Activated naive CD4-positive, alpha-beta T cell treated with Interleukin-2 at 50 U/mL for 16 hours (primary cell): Measurements from ENCODE around the gene TAX1BP1.
"Not testable (repeated sequence)": the region's sequence is repeated elsewhere in the genome, so short reads cannot be mapped to it uniquely, and the experiment has no call there.

Experiments used
- DNase-seq: peaks from one replicate; pipeline ENCODE4 v3.0.0-alpha.2; 2020

The TAX1BP1 gene

DNA sequence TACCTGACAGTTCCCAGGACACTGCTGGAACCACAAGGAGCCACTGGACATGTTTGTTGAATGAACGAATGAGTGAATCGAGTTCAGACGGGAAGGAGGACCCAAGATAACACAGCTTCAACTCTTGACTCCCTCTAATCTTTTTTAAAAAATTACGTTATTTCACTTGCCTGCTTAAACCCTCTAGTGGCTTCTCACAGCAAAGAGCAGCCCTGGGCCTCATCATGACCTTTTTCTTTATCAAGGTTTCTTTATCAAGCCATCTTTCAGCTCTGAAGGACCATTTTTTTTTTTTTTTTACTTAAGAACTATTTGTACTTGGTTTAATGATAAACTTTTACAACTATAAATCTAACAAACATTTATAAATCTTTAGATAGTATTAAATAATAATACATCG is 110.6 kb downstream of the TAX1BP1 start:
- no peak for DNase-seq

DNA sequence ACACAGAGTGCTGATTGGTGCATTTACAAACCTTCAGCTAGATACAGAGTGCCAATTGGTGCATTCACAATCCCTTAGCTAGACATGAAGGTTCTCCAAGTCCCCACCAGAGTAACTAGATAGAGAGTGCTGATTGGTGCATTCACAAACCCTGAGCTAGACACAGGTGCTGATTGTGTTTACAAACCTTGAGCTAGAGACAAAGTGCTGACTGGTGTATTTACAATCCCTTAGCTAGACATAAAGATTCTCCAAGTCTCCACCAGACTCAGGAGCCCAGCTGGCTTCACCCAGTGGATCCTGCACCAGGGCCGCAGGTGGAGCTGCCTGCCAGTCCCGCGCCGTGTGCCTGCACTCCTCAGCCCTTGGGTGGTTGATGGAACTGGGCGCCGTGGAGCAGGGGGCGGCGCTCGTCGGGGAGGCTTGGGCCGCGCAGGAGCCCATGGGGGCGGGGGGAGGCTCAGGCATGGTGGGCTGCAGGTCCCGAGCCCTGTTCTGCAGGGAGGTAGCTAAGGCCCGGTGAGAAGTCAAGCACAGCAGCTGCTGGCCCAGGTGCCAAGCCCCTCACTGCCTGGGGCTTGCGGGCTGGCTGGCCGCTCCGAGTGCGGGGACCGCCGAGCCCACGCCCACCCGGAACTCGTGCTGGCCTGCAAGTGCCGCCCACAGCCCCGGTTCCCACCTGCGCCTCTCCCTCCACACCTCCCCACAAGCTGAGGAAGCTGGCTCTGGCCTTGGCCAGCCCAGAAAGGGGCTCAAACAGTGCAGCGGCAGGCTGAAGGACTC is 116.9 kb downstream of the TAX1BP1 start:
- not testable (repeated sequence) for DNase-seq

GRCh38 chr7:27860800-27861199 is 120.8 kb downstream of the TAX1BP1 start:
- no peak for DNase-seq

GRCh38 chr7:27861747-27862146 is 121.8 kb downstream of the TAX1BP1 start:
- DNase-seq: no peak

DNA sequence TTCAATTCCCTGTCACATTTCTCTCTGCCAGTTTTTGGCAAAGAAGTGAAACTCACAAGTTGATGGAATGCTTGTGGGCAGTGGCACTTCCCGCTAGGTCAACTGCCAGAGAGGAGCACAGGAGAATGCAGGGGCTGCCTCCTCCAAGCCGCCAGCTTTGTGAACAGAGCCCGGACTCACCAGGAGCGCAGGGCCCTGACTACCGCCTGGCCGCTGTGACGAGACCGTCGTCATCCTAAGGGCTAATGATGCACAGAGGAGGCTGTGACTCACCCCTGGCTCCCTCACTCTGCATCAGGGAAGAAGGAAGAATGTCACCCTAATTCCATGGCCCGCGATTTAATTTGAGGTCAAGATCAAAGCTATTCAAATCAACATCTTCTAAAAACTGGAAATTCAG is 123.9 kb downstream of the TAX1BP1 start:
- no peak for DNase-seq

- DNase-seq: no peak
Measured at GRCh38 chr7:27866256-27866655, 126.3 kb downstream of the TAX1BP1 start.

GRCh38 chr7:27866828-27867672 is 127.1 kb downstream of the TAX1BP1 start:
- no peak for DNase-seq

DNA sequence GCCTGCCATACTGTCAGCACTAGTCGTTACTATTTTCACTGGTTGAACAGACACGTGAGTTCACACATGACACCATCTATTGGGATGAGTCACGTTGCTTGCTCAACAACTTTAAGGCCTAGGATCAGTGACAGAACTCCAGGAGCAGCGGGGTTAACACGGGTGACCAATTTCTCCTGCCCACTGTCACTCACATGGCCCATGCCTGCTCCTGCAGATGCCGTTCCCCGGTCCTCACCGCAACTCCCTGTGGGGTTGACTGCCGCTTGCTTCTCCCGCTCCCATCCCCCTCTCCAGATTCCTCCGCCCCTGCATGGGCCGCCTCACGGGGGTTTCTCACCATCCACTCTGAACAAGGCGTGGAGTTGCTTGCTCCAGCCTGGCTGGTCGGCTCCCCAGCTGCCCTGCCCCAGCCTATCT is 128.2 kb downstream of the TAX1BP1 start:
- DNase-seq: no peak

GRCh38 chr7:27869056-27869455 is 129.1 kb downstream of the TAX1BP1 start:
- no peak for DNase-seq

- no peak for DNase-seq
Measured at GRCh38 chr7:27870595-27870994, 130.6 kb downstream of the TAX1BP1 start.

DNA sequence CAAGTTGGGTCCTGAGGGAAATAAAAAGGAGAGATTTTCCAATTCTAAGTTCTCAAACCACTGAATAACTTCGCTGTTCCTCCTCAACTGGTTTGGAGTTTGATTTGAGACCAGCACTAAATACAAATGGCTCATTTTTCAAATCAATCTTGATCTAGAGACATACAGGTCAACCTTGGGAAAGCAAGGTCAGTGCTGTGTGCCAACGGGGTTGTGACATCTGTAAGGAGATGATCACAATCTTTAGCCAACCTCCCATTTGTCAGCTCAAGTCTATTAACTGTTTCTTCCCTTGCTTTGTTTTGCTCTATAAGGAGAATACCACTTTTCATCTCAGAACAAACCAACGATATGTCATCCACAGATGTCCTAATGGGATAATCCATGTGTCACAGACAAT is 131.1 kb downstream of the TAX1BP1 start:
- no peak for DNase-seq

GRCh38 chr7:27871866-27872265 is 131.9 kb downstream of the TAX1BP1 start:
- no peak for DNase-seq

DNA sequence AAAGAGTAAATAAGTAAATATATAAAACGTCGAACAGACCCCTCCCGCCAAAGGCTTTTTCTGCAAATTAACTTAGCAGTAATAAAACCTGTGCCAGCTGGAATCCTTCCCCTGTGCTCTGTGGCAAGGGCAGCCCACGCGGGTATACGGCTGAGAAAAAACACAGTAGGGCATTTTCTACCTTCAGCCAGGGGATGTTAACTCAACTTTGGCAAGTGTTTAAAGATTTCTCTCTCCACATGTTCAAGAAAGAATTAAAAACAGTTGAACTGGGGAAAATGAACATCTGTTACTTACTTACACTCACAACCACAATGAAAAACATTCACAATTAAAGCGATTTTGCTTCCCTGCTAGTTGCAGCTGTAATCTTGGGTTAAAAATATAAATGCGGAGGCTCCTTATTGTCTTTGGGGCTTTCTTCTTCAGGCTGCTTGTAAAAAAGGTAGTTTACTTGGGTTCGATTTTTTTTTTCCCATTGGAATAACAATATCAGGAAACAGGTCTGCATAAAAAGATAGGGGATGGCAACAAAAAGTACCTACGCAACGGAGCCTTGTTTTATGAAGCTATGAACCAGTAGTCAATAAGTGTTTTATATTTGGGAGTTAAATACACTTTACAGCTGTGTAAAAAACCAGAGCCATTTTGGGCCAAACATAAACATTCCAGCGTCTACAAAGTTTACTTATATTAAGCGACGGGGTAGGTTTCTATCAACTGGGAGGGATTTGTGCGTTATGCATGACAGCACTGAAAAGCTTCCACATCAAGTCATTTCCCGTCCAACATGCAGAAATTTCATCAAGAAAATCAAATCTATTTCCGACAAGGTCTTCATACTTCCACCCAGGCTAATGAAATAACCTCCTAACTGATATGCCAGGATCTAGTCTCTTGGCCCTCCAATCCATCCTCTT is 132.7 kb downstream of the TAX1BP1 start:
- DNase-seq: no peak

DNA sequence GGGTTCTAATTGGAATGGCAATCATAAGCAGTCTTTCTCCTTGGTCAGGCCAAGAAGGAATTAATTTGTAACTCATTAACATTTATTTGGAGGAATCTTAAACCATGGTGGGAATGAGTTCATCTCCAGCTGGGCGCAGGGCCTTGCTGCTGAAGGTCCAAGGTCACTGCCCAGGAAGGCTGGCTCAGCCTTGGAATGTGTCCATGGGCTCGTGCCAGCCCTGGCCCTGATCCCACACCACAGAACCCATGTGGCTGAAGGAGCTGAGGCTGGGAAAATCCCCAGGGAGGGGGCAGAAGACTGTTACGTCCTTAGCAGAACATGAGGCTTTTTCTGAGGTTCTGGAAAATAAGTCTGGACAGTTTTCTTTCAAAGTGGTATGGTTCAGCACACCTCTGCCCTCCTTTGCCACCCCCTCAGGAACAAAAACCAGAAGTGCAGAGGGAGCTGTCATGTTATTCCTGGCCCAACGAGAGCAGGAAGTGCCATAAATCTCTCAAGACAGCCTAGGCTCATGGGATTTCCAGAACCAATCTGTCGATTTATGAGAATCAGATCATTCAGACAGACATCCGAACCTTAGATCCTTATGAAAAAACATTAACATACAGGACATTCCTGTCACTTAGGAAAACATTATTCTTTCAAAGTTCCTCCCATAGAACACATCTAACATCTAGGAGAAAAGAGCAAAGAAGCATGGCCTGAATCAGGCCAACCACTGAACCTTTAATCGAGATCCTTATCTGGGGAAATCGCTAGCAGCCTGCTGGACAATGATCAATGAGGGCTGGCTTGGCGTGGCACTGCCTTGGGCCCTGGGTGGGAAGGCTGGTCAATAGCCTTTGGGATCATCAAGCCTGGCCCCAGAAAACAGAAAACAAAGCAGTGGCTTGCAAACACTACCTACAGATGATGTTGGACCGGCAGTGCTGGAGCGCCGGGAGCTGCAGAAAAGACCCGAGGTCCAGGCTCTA is 134.3 kb downstream of the TAX1BP1 start:
- no peak for DNase-seq

- no peak for DNase-seq
Measured at GRCh38 chr7:27875061-27875460, 135.1 kb downstream of the TAX1BP1 start.

GRCh38 chr7:27875832-27876231 is 135.9 kb downstream of the TAX1BP1 start:
- DNase-seq: no peak

- no peak for DNase-seq
Measured at GRCh38 chr7:27876756-27877155, 136.8 kb downstream of the TAX1BP1 start.
